ENCODE measurements around the gene SKP1. TPM values are rescaled to one million over a fixed set of nuclear protein-coding genes. Genes with fewer than 3 reads are reported as not detected.

SKP1 gene
- total and polyA plus RNA-seq, 9 of the 15 experiments (the other 6 are each of a cell fraction or from before 2014, with no cell fraction given), result 301 to 2,109 (median 639) TPM

GRCh38 chr5:134140530-134141201 lies 36.1 kb downstream of the SKP1 start (continued):
- TF ChIP-seq TFAP4 (CRISPR knock-in tag; IDR thresholded peaks at IDR 0.05; ENCODE audit: borderline replicate concordance), result peak; percentile 57; the same call in 1 of the 2 replicates
- no peak for TF ChIP-seq ZNF586 (CRISPR knock-in tag; conservative IDR thresholded peaks at IDR 0.05)
- TF ChIP-seq ZNF212 (CRISPR knock-in tag; IDR thresholded peaks at IDR 0.05), result no peak
- TF ChIP-seq ZNF253 (CRISPR knock-in tag; conservative IDR thresholded peaks at IDR 0.05), result no peak
- TF ChIP-seq ZNF398 (CRISPR knock-in tag; IDR thresholded peaks at IDR 0.05), result no peak
- no peak; the same call in 1 of the 2 replicates for TF ChIP-seq NCOR1 (IDR thresholded peaks at IDR 0.05)
- TF ChIP-seq AFF4 (CRISPR knock-in tag; IDR thresholded peaks at IDR 0.05), result no peak
- no peak for TF ChIP-seq ZNF830 (CRISPR knock-in tag; IDR thresholded peaks at IDR 0.05)
- TF ChIP-seq SIN3B (IDR thresholded peaks at IDR 0.05; ENCODE audit: low read depth), result no peak
- 0 out of 2 replicates have a peak, but pooled peaks have one; percentile 60 for TF ChIP-seq THRB (CRISPR knock-in tag; conservative IDR thresholded peaks at IDR 0.05)
- no peak for TF ChIP-seq ZNF282 (CRISPR knock-in tag; IDR thresholded peaks at IDR 0.05)
- 0 out of 2 replicates have a peak, but pooled peaks have one; percentile 18 for TF ChIP-seq CREM (IDR thresholded peaks at IDR 0.05; ENCODE audit: low read depth)
- peak; percentile 34 for TF ChIP-seq GABPB1 (CRISPR knock-in tag; IDR thresholded peaks at IDR 0.05)
- TF ChIP-seq HOXB6 (CRISPR knock-in tag; IDR thresholded peaks at IDR 0.05; ENCODE audit: borderline replicate concordance), result no peak
- TF ChIP-seq ETS1 (conservative IDR thresholded peaks at IDR 0.05; ENCODE audit: control insufficient read depth, low read depth, low read length), result no peak
- TF ChIP-seq SAP30 (IDR thresholded peaks at IDR 0.05; ENCODE audit: borderline replicate concordance, insufficient read depth, low read depth, low read length, poor library complexity, severe bottlenecking), result no peak
- no peak for TF ChIP-seq CHCHD3 (CRISPR knock-in tag; IDR thresholded peaks at IDR 0.05)
- TF ChIP-seq EP300 (IDR thresholded peaks at IDR 0.05; ENCODE audit: low read length), result peak; percentile 40; the same call in 1 of the 2 replicates

All from K562 (cell line).